HepG2 (cell line): ENCODE measurements around the gene TAC3. TPM values are rescaled to one million over a fixed set of nuclear protein-coding genes. Genes with fewer than 3 reads are reported as not detected.

Experiments
- ATAC-seq: fragments of 200-7000 bp; cut with Tn5 transposase; 3 replicates; pipeline ENCODE4 v1.9.1; 2020; ENCODE audit warnings: mild to moderate bottlenecking, moderate library complexity
- BruUV-seq: library from RNA; stranded (reverse); fragments of 400-500 nt; replicated peaks from 2 replicates; lab custom pipeline; 2021; lab: Mats Ljungman, UMichigan
- CTCF ChIA-PET: fragments of 300-600 bp; formaldehyde crosslinking; extraction: SDS; loops from one replicate; lab custom pipeline; 2021; ENCODE audit warnings: low total read pairs, inconsistent platforms, low intra/inter-chr PET ratio; lab: Yijun Ruan, JAX
- POLR2A ChIA-PET: fragments of 350-600 bp; sonication (Branson Sonifier 250); formaldehyde crosslinking; loops from one replicate; lab custom pipeline; 2020; ENCODE audit warnings: antibody characterized with exemption, inconsistent platforms; lab: Yijun Ruan, JAX
- DNase-seq: peaks from one replicate; pipeline ENCODE4 v3.0.0-alpha.2; 2015; ENCODE audit warnings: low spot score
- FAIRE-seq: peaks from 3 replicates; lab custom pipeline; 2011; peaks lifted over from hg19 to GRCh38; lab: Jason Lieb, UNC
- H2AFZ ChIP-seq: one replicate; pipeline ENCODE4 v1.6.1; 2011; ENCODE audit warnings: low read length, inconsistent platforms
- H3K27ac ChIP-seq: fragments of 300-600 bp; 3 replicates; pipeline ENCODE4 v1.8.0; 2011; ENCODE audit warnings: mixed run types, mild to moderate bottlenecking, mixed read lengths, low read length, inconsistent platforms; ENCODE audit not compliant: insufficient read depth; ENCODE audit errors: extremely low read length
- H3K27me3 ChIP-seq, 2 experiments: fragments of 200-600 bp in 1 of 2; 2 replicates in 1 of 2; 3 replicates in 1 of 2; pipeline versions ENCODE4 v1.6.0 to v1.8.0; 2011; ENCODE audit warnings: low read length in 2 of 2, mild to moderate bottlenecking in 2 of 2, moderate library complexity in 2 of 2, inconsistent platforms in 1 of 2; ENCODE audit not compliant: insufficient read depth in 2 of 2, control insufficient read depth in 1 of 2
- H3K36me3 ChIP-seq, 2 experiments: fragments of 200-600 bp in 1 of 2; replicated peaks in 1 of 2; 2 replicates in 1 of 2; 3 replicates in 1 of 2; pipeline versions ENCODE4 v1.5.1 to v1.8.0; 2011; ENCODE audit warnings: low read length in 2 of 2, inconsistent platforms in 1 of 2; ENCODE audit not compliant: insufficient read depth in 2 of 2, control insufficient read depth in 1 of 2
- H3K4me1 ChIP-seq: 2 replicates; pipeline ENCODE4 v1.5.1; 2012; ENCODE audit warnings: low read length, inconsistent platforms; ENCODE audit not compliant: insufficient read depth
- H3K4me2 ChIP-seq: 2 replicates; pipeline ENCODE4 v1.6.0; 2011; ENCODE audit warnings: low read depth, low read length, inconsistent platforms
- H3K4me3 ChIP-seq, 3 experiments: fragments of 200-600 bp in 1 of 3; sonication (generic), shearing (Covaris generic) in 1 of 3; replicated peaks in 1 of 3; 2 replicates each; pipeline ENCODE4 v1.5.1; 2011 to 2016; ENCODE audit warnings: low read length in 3 of 3, inconsistent platforms in 2 of 3, low read depth in 2 of 3, mild to moderate bottlenecking in 2 of 3, control low read depth in 1 of 3, mixed read lengths in 1 of 3; ENCODE audit not compliant: insufficient read depth in 1 of 3
- H3K79me2 ChIP-seq: one replicate; pipeline ENCODE4 v1.6.1; 2011; ENCODE audit warnings: low read length, inconsistent platforms; ENCODE audit not compliant: insufficient read depth
- H3K9ac ChIP-seq: 2 replicates; pipeline ENCODE4 v1.6.0; 2011; ENCODE audit warnings: mild to moderate bottlenecking, low read depth, low read length, inconsistent platforms; ENCODE audit not compliant: insufficient read depth
- H3K9me3 ChIP-seq: 2 replicates; pipeline ENCODE4 v1.5.1; 2012; ENCODE audit warnings: mild to moderate bottlenecking, low read length
- H4K20me1 ChIP-seq: 2 replicates; pipeline ENCODE4 v1.6.0; 2011; ENCODE audit warnings: inconsistent platforms, mild to moderate bottlenecking, low read length, moderate library complexity; ENCODE audit not compliant: insufficient read depth
- HMG20A ChIP-seq: IDR thresholded peaks from 2 replicates; pipeline ENCODE4 v1.6.1; 2016; ENCODE audit warnings: borderline replicate concordance
- KLF16 ChIP-seq, 2 experiments: sonication (generic) in 1 of 2; formaldehyde crosslinking in 1 of 2; IDR thresholded peaks; 2 replicates each; pipeline versions ENCODE4 v1.6.1 to v1.8.0; 2016 to 2023; ENCODE audit warnings: missing genetic modification reagents in 2 of 2, missing compliant biosample characterization in 1 of 2
- KLF6 ChIP-seq: IDR thresholded peaks from 2 replicates; pipeline ENCODE4 v1.8.0; 2016; ENCODE audit warnings: missing biosample characterization, missing genetic modification reagents
- NFAT5 ChIP-seq: sonication (generic); formaldehyde crosslinking; IDR thresholded peaks from 2 replicates; pipeline ENCODE4 v1.4.0; 2020; ENCODE audit warnings: missing genetic modification reagents
- PBX3 ChIP-seq: sonication (generic); formaldehyde crosslinking; IDR thresholded peaks from 2 replicates; pipeline ENCODE4 v1.8.1; 2023; ENCODE audit warnings: missing genetic modification reagents, inconsistent platforms, borderline replicate concordance
- ZBTB14 ChIP-seq: sonication (generic); formaldehyde crosslinking; IDR thresholded peaks from 2 replicates; pipeline ENCODE4 v1.4.0; 2020; ENCODE audit warnings: missing genetic modification reagents
- ZFP1 ChIP-seq: IDR thresholded peaks from 2 replicates; pipeline ENCODE4 v1.6.1; 2016
- ZNF552 ChIP-seq: sonication (generic); formaldehyde crosslinking; IDR thresholded peaks from 2 replicates; pipeline ENCODE4 v1.9.0; 2022; ENCODE audit warnings: missing genetic modification reagents, mild to moderate bottlenecking, borderline replicate concordance
- ZNF687 ChIP-seq: sonication (generic); formaldehyde crosslinking; IDR thresholded peaks from 2 replicates; pipeline ENCODE4 v1.5.1; 2020; ENCODE audit warnings: mild to moderate bottlenecking, missing genetic modification reagents, moderate library complexity
- WGBS: methylation state at CpG from one replicate; pipeline ENCODE4 v1.1.6; 2017; ENCODE audit warnings: low lambda C conversion rate; 5-methylcytosine and 5-hydroxymethylcytosine counted together
- in situ Hi-C: cut with HindIII; loops from 2 replicates; pipeline ENCODE4 v1.10.0; 2017; ENCODE audit warnings: low pct_unique_long_range_greater_than_20kb; ENCODE audit not compliant: extremely low pct_ligation_motif_present
- intact Hi-C: fragments of 100-400 bp; cut with micrococcal nuclease; formaldehyde crosslinking; loops from one replicate; pipeline ENCODE4 v1.10.0; 2022; ENCODE audit not compliant: unreplicated experiment
- polyA plus RNA-seq, 8 experiments: library from polyadenylated mRNA; depleted of rRNA in 3 of 8; stranded (reverse) in 7 of 8; unstranded in 1 of 8; fragments of >200 nt; fragmentation: Illumina TruSeq in 4 of 8; extraction: Trizol in 4 of 8; gene quantifications; 2 replicates each; pipeline versions ENCODE4 v1.2.1 to v1.2.3, GENCODE V29; 2011 to 2016; ENCODE audit warnings: low read depth in 4 of 8, missing spikeins in 1 of 8, mixed read lengths in 1 of 8; ENCODE audit not compliant: insufficient read depth in 1 of 8
- total RNA-seq, 5 experiments: library from RNA; depleted of rRNA; stranded (reverse); fragments of >200 nt; fragmentation: Illumina TruSeq; extraction: Trizol; gene quantifications; 2 replicates each; pipeline ENCODE4 v1.2.3, GENCODE V29; 2016; ENCODE audit warnings: low read depth in 1 of 5

Gene TAC3
- total and polyA plus RNA-seq, 2 of the 13 experiments (the other 11 are each of a cell fraction or from before 2014, with no cell fraction given): 0.13 to 0.15 TPM

GRCh38 chr12:56990648-56991318 lies 25.5 kb downstream of the TAC3 start:
- POLR2A ChIA-PET: no interaction called here
- ATAC-seq: no peak
- no peak for FAIRE-seq
- Histone ChIP-seq H3K9ac (no peak overlapping the region), H3K9me3 (no peaks in the 10 kb centered on the region), H3K4me3 (no peak overlapping the region), H3K27ac (no peak overlapping the region), H4K20me1 (no peaks in the 10 kb centered on the region), H3K36me3 (no peaks in the 10 kb centered on the region), H3K4me2 (no peak overlapping the region), H3K27me3 (no peaks in the 10 kb centered on the region), H3K4me1 (peaks cover 15% of the 10 kb centered on the region; the same call in 1 of the 2 replicates), H2AFZ (no peak overlapping the region), H3K79me2 (no peaks in the 10 kb centered on the region)
- in situ Hi-C loops (no loop called here), intact Hi-C loops (no loop called here)
- 28% methylated on average over 4 of the region's 7 CpGs for WGBS
- no peak for DNase-seq
- BruUV-seq: no TSS peak
- CTCF ChIA-PET: interaction anchor here (0.7 kb wide), 1 partner anchor 154 kb away, joined by 3 read pairs; no protein-coding TSS in a partner anchor
- TF ChIP-seq KLF16 (CRISPR knock-in tag; IDR thresholded peaks at IDR 0.05) (no peak), HMG20A (CRISPR knock-in tag) (no peak), ZNF687 (CRISPR knock-in tag) (no peak), ZBTB14 (CRISPR knock-in tag) (no peak), ZNF552 (no peak), ZFP1 (CRISPR knock-in tag) (no peak), NFAT5 (no peak), KLF6 (CRISPR knock-in tag) (no peak), PBX3 (CRISPR knock-in tag) (no peak)
